Chondrocyte (in vitro differentiated cells): ENCODE data around the gene PDE4D. TPM values are rescaled to one million over a fixed set of nuclear protein-coding genes. Genes with fewer than 3 reads are reported as not detected.

Source experiments
- DNase-seq: peaks from one replicate; pipeline ENCODE4 v3.0.0; 2021; ENCODE audit warnings: mixed read lengths, low spot score
- H3K27ac Mint-ChIP-seq: one replicate; pipeline ENCODE4 v1.8.0; 2021; ENCODE audit warnings: mild to moderate bottlenecking, moderate library complexity, mixed read lengths; ENCODE audit not compliant: unreplicated experiment
- H3K27me3 Mint-ChIP-seq: 2 replicates; pipeline ENCODE4 v1.8.0; 2021; ENCODE audit warnings: low read depth, mixed read lengths
- H3K36me3 Mint-ChIP-seq: 2 replicates; pipeline ENCODE4 v1.8.0; 2021; ENCODE audit warnings: low read depth, mixed read lengths
- H3K4me1 Mint-ChIP-seq: 2 replicates; pipeline ENCODE4 v1.8.0; 2021; ENCODE audit warnings: low read depth, mild to moderate bottlenecking, mixed read lengths
- H3K4me3 Mint-ChIP-seq: one replicate; pipeline ENCODE4 v1.8.0; 2021; ENCODE audit warnings: mild to moderate bottlenecking, moderate library complexity, mixed read lengths; ENCODE audit not compliant: unreplicated experiment
- H3K9me3 Mint-ChIP-seq: 2 replicates; pipeline ENCODE4 v1.8.0; 2021; ENCODE audit warnings: low read depth, mixed read lengths
- total RNA-seq: library from RNA; stranded (reverse); gene quantifications from 3 replicates; pipeline ENCODE4 v1.2.1, GENCODE V29; 2021
- TF ChIP-seq, protein P1 (sequence below): fragments of 200-600 bp; sonication (generic); IDR thresholded peaks from 2 replicates; pipeline ENCODE4 v1.5.0; 2021; ENCODE audit warnings: antibody characterized with exemption, mild to moderate bottlenecking, moderate library complexity

Gene PDE4D
- total RNA-seq, 1 donor from 2014 or later: 21.1 TPM

DNA sequence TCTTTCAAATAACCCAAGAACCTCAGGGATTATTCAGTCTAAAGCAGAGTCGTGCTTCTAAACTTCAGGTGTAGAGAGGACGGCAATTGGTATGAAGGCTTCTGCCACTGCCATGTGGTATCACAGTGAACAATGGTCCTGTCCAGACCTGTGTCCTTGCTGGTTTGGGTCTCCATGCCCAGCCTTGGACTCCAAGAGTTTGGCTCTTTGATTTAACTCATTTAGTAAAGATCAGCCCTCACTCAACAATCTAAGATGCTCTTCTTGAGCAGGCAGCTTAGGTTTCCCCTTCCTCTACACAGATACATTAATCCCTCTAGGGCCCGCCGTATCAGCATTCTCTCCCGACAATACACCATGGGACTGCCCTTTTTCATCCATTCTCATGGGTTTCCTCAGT is 792.7 kb downstream of the PDE4D start:
- no peak overlapping the region for H3K27ac Mint-ChIP-seq
- no peak for DNase-seq
- H3K9me3 Mint-ChIP-seq: no peaks in the 10 kb centered on the region
- peaks cover 16% of the 10 kb centered on the region for H3K4me1 Mint-ChIP-seq
- H3K36me3 Mint-ChIP-seq: no peaks in the 10 kb centered on the region
- H3K27me3 Mint-ChIP-seq: no peaks in the 10 kb centered on the region
- H3K4me3 Mint-ChIP-seq: no peak overlapping the region
- TF ChIP-seq, protein P1, sequence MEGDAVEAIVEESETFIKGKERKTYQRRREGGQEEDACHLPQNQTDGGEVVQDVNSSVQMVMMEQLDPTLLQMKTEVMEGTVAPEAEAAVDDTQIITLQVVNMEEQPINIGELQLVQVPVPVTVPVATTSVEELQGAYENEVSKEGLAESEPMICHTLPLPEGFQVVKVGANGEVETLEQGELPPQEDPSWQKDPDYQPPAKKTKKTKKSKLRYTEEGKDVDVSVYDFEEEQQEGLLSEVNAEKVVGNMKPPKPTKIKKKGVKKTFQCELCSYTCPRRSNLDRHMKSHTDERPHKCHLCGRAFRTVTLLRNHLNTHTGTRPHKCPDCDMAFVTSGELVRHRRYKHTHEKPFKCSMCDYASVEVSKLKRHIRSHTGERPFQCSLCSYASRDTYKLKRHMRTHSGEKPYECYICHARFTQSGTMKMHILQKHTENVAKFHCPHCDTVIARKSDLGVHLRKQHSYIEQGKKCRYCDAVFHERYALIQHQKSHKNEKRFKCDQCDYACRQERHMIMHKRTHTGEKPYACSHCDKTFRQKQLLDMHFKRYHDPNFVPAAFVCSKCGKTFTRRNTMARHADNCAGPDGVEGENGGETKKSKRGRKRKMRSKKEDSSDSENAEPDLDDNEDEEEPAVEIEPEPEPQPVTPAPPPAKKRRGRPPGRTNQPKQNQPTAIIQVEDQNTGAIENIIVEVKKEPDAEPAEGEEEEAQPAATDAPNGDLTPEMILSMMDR: no peak

- TF ChIP-seq, protein P1: no peak
These were observed 793.6 kb downstream of the PDE4D start for GRCh38 chr5:59099995-59100345.

GRCh38 chr5:59099270-59099994 is 794.1 kb downstream of the PDE4D start:
- no peaks in the 10 kb centered on the region for H3K9me3 Mint-ChIP-seq
- no peak overlapping the region for H3K4me3 Mint-ChIP-seq
- H3K27me3 Mint-ChIP-seq: no peaks in the 10 kb centered on the region
- TF ChIP-seq, protein P1: no peak
- H3K27ac Mint-ChIP-seq: no peak overlapping the region
- H3K36me3 Mint-ChIP-seq: no peaks in the 10 kb centered on the region
- H3K4me1 Mint-ChIP-seq: peaks cover 10% of the 10 kb centered on the region
- DNase-seq: no peak

More at GRCh38 chr5:59099995-59100345, 793.6 kb downstream of the PDE4D start:
- Mint-ChIP-seq H3K4me1 (peaks cover 15% of the 10 kb centered on the region), H3K27me3 (no peaks in the 10 kb centered on the region), H3K9me3 (no peaks in the 10 kb centered on the region), H3K36me3 (no peaks in the 10 kb centered on the region), H3K4me3 (no peak overlapping the region), H3K27ac (no peak overlapping the region)
- no peak for DNase-seq

- no peak for DNase-seq
- Mint-ChIP-seq H3K27me3 (no peaks in the 10 kb centered on the region), H3K36me3 (no peaks in the 10 kb centered on the region), H3K9me3 (no peaks in the 10 kb centered on the region), H3K27ac (no peak overlapping the region), H3K4me1 (peaks cover 6% of the 10 kb centered on the region), H3K4me3 (no peak overlapping the region)
- TF ChIP-seq, protein P1: no peak
These were observed 794.8 kb downstream of the PDE4D start for GRCh38 chr5:59098743-59099142.

DNA sequence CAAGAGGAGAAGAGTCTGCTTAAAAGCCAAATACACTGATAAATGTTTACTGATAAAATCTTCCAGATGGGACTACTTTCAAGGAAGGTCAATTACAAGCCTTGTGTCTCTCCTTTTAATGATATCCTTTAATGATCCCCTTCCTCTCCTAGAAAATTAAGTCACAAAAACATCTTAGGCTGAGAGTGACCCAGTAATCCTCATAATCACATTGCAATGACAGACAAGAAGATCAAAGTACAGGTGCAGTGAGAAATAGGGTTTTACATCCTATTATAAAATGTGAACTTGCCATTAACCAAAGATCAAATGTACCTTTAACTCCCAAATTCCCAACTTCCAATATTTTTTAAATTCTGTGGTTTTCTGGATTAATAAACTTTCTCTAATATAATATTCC is 795.8 kb downstream of the PDE4D start:
- peaks cover 6% of the 10 kb centered on the region for H3K4me1 Mint-ChIP-seq
- no peak for DNase-seq
- TF ChIP-seq, protein P1: no peak
- H3K36me3 Mint-ChIP-seq: no peaks in the 10 kb centered on the region
- H3K27ac Mint-ChIP-seq: no peak overlapping the region
- H3K4me3 Mint-ChIP-seq: no peak overlapping the region
- H3K27me3 Mint-ChIP-seq: no peaks in the 10 kb centered on the region
- H3K9me3 Mint-ChIP-seq: no peaks in the 10 kb centered on the region
